ENCODE measurements around the gene DPF3.

DPF3 gene

DNA sequence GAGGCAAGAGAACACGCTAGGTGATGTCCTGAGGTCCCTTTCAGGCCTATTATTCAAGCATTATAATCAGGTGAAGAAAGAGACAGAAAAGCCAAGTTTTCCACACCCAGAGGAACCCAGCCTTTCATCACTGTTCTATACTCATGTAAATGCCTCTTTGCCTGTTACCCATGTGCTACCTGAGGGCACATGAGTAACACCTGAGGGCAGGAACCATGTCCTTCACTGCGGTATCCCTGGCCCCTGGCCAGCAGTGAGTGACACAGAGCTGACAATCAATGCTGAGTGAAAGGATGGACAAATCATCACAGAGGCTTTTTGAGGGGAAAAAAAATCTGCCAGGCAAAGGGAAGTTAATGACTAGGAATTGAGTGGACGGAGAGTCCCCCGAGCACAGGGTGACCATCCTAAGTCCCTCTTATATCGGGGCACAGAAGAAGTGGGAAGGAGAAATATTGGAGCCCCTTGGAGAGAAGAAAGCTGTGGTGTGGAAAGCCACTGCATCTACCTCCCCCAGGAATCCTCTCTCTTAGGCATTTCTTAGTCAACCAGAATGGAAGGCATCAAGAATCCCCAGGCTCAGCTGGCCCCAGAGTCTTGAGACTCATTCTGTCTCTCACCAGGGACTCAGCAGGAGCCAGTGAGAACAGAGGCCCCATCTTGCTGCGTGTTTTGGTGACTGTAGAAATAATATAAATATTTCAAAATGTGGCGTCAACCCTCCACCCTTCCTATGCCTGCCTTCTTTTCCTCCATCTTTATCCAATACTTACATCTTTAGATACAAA, 212.9 kb downstream of the DPF3 start:
- TF ChIP-seq, protein P1, sequence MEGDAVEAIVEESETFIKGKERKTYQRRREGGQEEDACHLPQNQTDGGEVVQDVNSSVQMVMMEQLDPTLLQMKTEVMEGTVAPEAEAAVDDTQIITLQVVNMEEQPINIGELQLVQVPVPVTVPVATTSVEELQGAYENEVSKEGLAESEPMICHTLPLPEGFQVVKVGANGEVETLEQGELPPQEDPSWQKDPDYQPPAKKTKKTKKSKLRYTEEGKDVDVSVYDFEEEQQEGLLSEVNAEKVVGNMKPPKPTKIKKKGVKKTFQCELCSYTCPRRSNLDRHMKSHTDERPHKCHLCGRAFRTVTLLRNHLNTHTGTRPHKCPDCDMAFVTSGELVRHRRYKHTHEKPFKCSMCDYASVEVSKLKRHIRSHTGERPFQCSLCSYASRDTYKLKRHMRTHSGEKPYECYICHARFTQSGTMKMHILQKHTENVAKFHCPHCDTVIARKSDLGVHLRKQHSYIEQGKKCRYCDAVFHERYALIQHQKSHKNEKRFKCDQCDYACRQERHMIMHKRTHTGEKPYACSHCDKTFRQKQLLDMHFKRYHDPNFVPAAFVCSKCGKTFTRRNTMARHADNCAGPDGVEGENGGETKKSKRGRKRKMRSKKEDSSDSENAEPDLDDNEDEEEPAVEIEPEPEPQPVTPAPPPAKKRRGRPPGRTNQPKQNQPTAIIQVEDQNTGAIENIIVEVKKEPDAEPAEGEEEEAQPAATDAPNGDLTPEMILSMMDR (IDR thresholded peaks at IDR 0.05; ENCODE audit: borderline replicate concordance, insufficient read depth, low read depth, low read length), result no peak
- H3K4me3 ChIP-seq (ENCODE audit: low read depth, low read length), result no peak overlapping the region

DNA sequence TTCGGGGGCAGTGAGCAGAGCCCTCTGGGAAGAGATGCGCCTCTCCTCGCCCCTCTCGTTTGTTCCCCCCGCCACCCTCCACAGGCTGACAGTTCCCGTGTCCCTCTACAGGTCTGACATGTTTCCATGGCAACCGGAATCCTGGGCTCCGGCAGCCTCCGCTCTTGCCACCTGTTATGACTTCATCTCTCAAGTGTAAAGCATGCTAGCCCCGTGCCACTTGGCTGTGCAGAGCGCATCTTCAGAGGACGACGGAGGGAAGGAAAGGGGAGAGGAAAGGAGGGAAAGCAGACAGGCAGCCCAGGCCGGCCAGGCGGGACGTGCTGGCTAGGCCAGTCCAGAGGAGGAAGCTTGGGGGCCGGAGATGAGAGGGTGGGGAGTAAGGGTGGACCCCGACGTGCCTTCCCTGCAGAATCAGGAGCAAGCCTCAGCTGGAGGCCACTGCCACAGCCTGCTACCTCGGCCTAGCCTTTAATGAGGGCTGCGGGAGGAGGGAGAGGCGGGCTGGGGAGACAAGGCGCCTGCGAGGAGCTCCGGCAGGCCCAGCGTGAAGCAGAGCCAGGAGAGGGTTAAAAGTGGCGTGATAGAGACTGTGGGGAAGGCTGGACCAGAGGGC, 214.3 kb downstream of the DPF3 start:
- TF ChIP-seq, protein P1 (IDR thresholded peaks at IDR 0.05; ENCODE audit: borderline replicate concordance, insufficient read depth, low read depth, low read length), result no peak
- H3K4me3 ChIP-seq (ENCODE audit: low read depth, low read length), result no peak overlapping the region

DNA sequence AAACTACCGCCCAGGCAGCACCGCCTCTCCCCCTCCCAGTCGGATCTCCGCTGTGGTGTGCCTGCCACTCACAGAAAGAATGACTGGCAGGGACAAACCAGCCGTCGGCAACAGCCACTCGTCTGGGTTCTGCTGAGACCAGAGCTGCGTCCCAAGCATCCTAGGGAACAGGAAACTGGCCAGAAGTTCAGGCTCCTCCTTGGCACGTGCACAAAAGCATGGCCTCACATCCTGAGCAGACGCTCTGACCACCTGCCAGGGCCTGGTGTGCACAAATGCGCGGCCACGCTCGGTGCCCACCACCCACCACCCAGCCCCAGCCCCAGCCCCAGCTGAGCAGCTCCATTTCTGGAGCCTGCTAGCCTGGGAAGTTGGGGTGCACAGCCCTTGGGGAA, 214.8 kb downstream of the DPF3 start:
- H3K4me3 ChIP-seq (ENCODE audit: low read depth, low read length), result no peak overlapping the region
- TF ChIP-seq, protein P1 (IDR thresholded peaks at IDR 0.05; ENCODE audit: borderline replicate concordance, insufficient read depth, low read depth, low read length), result no peak

DNA sequence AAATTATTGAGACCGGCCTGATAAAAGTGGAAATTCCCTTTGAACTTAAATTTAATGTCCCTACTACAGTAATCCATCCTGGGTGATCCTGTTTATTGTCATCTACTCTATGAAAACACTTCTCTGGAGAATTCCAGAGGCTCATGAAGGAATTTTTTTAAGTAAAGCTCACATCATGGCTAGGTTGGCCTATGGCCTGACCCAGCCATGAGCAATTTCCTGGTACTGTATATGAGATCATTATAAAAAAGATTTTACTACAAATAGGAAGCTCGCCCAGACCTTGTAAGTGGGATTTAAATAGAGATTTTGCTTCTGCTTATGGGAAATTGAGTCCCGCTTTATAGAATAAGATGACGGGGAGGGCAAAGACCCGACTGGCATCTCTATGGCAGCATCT, 215.5 kb downstream of the DPF3 start:
- TF ChIP-seq, protein P1 (IDR thresholded peaks at IDR 0.05; ENCODE audit: borderline replicate concordance, insufficient read depth, low read depth, low read length), result no peak
- H3K4me3 ChIP-seq (ENCODE audit: low read depth, low read length), result no peak overlapping the region

DNA sequence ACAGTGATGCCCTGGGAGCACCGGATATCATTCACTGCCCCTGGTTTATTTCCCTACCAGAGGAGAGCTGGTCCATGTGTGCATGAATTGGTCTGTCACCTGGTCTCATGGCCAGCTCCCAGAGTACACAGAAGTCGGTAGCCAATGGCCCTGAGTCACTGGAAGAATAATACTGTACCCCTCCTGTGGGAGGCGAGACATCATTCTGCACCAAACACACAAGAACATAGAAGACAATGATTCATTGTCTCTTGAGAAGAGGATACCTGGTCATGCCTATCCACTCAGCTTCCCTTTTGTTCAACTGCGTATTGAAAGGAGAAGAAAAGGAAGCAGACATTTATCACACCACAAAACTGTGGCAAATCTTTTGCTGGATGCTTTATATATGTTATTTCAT, 216.2 kb downstream of the DPF3 start:
- TF ChIP-seq, protein P1 (IDR thresholded peaks at IDR 0.05; ENCODE audit: borderline replicate concordance, insufficient read depth, low read depth, low read length), result no peak
- H3K4me3 ChIP-seq (ENCODE audit: low read depth, low read length), result no peak overlapping the region

DNA sequence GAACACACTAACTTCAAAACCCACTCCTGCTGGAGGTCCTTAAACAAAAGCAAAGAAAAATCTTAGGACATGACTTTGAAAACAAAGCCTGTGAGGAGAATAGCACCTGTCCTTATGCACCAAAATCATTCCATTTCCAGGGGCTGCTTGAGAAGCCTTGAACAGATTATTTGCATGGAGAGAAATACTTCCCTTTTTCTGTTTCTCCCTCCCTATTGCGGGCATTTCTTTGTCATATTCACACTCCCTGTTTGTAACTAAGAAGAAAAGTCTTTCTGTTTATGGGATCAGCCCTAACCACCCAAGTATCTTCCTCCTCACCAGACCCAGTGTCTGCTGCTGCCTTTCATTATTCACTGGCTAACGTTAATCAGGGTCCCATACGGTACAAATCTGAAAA, 218.8 kb downstream of the DPF3 start:
- no peak overlapping the region for H3K4me3 ChIP-seq (ENCODE audit: low read depth, low read length)
- TF ChIP-seq, protein P1 (IDR thresholded peaks at IDR 0.05; ENCODE audit: borderline replicate concordance, insufficient read depth, low read depth, low read length), result no peak

DNA sequence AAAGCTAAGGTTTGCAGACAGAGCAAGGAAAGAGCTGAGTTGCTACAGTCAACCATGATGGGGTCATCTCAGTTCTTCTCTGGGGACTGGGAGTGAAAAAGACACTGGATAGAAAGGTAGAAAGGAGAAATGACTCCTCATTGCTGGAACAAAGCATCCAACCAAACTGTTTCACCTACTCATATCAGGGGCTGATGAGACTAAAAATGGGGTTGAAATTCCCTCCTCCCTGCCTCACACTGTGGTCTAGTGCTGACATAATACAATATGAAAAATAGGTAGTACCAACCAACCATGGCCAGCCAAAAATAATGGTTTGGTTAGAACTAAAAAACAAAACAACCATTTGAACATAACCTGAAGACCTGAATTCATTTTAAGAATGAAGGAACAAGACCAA, 220.7 kb downstream of the DPF3 start:
- no peak overlapping the region for H3K4me3 ChIP-seq (ENCODE audit: low read depth, low read length)
- TF ChIP-seq, protein P1 (IDR thresholded peaks at IDR 0.05; ENCODE audit: borderline replicate concordance, insufficient read depth, low read depth, low read length), result no peak
